Ishikawa (cell line): ENCODE measurements around the gene GPR78.

Experiments
- CEBPB ChIP-seq: IDR thresholded peaks from 2 replicates; pipeline ENCODE4 v1.6.1; 2012
- CREB1 ChIP-seq: IDR thresholded peaks from 2 replicates; pipeline ENCODE4 v1.6.1; 2012; ENCODE audit warnings: low read depth
- EGR1 ChIP-seq: IDR thresholded peaks from 2 replicates; pipeline ENCODE4 v1.6.1; 2012
- EP300 ChIP-seq: IDR thresholded peaks from 2 replicates; pipeline ENCODE4 v1.6.1; 2012; ENCODE audit warnings: borderline replicate concordance
- FOXM1 ChIP-seq: IDR thresholded peaks from 2 replicates; pipeline ENCODE4 v1.6.1; 2012; ENCODE audit warnings: low read depth, borderline replicate concordance
- NFIC ChIP-seq: IDR thresholded peaks from 2 replicates; pipeline ENCODE4 v1.6.1; 2012
- RAD21 ChIP-seq: IDR thresholded peaks from 2 replicates; pipeline ENCODE4 v1.6.1; 2012; ENCODE audit warnings: low read depth
- TAF1 ChIP-seq: IDR thresholded peaks from 2 replicates; pipeline ENCODE4 v1.6.1; 2012; ENCODE audit warnings: low read depth, mild to moderate bottlenecking
- TCF12 ChIP-seq: IDR thresholded peaks from 2 replicates; pipeline ENCODE4 v1.6.1; 2012; ENCODE audit warnings: low read depth
- TEAD4 ChIP-seq: IDR thresholded peaks from 2 replicates; pipeline ENCODE4 v1.6.1; 2012
- YY1 ChIP-seq: IDR thresholded peaks from 2 replicates; pipeline ENCODE4 v1.6.1; 2012; ENCODE audit warnings: low read depth
- ZBTB7A ChIP-seq: IDR thresholded peaks from 2 replicates; pipeline ENCODE4 v1.6.1; 2012; ENCODE audit warnings: low read depth
- TF ChIP-seq, protein P1 (sequence below): IDR thresholded peaks from 2 replicates; pipeline ENCODE4 v1.6.1; 2012; ENCODE audit warnings: low read depth, mild to moderate bottlenecking
- TF ChIP-seq, protein P2 (sequence below): IDR thresholded peaks from 2 replicates; pipeline ENCODE4 v1.6.1; 2012
- TF ChIP-seq, protein P3 (sequence below): IDR thresholded peaks from 2 replicates; pipeline ENCODE4 v1.6.1; 2012

GPR78 gene

DNA sequence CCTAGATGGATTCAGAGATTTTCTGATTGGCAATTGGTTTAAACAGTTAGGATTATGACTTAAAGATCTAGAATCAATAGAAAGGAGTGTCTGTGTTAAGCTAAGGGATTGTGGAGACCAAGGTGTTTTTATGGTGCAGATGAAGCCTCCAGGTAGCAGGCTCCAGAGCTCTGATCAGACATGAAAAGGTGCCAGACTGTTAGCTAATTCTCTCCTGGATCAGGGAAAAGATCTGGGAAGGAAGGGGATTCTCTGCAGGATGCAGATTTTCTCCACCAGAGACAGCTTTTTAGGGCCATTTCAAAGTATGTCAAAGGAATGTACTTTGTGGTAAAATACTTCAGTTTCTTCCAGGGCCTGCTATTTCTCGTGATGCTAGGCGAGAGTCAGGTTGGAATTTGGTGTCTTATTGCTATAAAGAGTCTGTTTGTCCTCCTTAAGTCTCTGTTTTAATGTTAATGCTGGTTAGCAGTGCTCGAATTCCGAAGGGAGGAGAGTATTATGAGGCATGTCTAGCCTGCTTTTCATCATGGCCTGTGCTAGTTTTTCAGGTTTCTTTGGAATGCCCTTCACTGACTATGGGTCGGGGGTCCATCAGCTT is 12.0 kb upstream of the GPR78 start:
- TF ChIP-seq FOXM1, result no peak
- no peak for TF ChIP-seq TCF12
- no peak for TF ChIP-seq EP300
- no peak for TF ChIP-seq TEAD4
- no peak for TF ChIP-seq ZBTB7A
- TF ChIP-seq, protein P1, sequence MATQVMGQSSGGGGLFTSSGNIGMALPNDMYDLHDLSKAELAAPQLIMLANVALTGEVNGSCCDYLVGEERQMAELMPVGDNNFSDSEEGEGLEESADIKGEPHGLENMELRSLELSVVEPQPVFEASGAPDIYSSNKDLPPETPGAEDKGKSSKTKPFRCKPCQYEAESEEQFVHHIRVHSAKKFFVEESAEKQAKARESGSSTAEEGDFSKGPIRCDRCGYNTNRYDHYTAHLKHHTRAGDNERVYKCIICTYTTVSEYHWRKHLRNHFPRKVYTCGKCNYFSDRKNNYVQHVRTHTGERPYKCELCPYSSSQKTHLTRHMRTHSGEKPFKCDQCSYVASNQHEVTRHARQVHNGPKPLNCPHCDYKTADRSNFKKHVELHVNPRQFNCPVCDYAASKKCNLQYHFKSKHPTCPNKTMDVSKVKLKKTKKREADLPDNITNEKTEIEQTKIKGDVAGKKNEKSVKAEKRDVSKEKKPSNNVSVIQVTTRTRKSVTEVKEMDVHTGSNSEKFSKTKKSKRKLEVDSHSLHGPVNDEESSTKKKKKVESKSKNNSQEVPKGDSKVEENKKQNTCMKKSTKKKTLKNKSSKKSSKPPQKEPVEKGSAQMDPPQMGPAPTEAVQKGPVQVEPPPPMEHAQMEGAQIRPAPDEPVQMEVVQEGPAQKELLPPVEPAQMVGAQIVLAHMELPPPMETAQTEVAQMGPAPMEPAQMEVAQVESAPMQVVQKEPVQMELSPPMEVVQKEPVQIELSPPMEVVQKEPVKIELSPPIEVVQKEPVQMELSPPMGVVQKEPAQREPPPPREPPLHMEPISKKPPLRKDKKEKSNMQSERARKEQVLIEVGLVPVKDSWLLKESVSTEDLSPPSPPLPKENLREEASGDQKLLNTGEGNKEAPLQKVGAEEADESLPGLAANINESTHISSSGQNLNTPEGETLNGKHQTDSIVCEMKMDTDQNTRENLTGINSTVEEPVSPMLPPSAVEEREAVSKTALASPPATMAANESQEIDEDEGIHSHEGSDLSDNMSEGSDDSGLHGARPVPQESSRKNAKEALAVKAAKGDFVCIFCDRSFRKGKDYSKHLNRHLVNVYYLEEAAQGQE, result no peak
- TF ChIP-seq TAF1, result no peak
- TF ChIP-seq CREB1, result no peak
- no peak for TF ChIP-seq EGR1
- no peak for TF ChIP-seq RAD21
- no peak for TF ChIP-seq CEBPB
- TF ChIP-seq, protein P2, sequence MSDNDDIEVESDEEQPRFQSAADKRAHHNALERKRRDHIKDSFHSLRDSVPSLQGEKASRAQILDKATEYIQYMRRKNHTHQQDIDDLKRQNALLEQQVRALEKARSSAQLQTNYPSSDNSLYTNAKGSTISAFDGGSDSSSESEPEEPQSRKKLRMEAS, result no peak
- TF ChIP-seq NFIC, result no peak
- TF ChIP-seq, protein P3, sequence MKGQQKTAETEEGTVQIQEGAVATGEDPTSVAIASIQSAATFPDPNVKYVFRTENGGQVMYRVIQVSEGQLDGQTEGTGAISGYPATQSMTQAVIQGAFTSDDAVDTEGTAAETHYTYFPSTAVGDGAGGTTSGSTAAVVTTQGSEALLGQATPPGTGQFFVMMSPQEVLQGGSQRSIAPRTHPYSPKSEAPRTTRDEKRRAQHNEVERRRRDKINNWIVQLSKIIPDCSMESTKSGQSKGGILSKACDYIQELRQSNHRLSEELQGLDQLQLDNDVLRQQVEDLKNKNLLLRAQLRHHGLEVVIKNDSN, result no peak
- no peak for TF ChIP-seq YY1

DNA sequence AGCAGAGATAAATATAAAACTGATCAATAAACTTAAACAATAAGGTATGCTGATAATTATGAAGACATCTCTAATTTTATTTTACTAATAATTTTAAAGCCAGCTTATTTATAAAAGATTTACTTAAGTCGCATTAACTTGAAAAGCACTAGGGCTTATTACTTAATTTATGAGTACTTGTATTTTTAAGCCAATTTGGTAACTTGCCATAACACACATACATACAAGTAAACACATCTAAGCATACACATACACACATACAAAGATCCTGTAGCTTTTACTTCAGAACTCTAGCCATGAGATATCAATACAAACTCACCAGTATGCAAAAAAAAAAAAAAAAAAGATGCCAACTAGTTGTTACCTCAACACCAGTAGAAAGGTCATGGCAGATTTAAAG is 10.0 kb upstream of the GPR78 start:
- TF ChIP-seq ZBTB7A, result no peak
- TF ChIP-seq, protein P3, result no peak
- TF ChIP-seq RAD21, result no peak
- no peak for TF ChIP-seq TEAD4
- TF ChIP-seq, protein P2, result no peak
- TF ChIP-seq YY1, result no peak
- TF ChIP-seq CEBPB, result no peak
- no peak for TF ChIP-seq EP300
- no peak for TF ChIP-seq FOXM1
- TF ChIP-seq NFIC, result no peak
- TF ChIP-seq EGR1, result no peak

DNA sequence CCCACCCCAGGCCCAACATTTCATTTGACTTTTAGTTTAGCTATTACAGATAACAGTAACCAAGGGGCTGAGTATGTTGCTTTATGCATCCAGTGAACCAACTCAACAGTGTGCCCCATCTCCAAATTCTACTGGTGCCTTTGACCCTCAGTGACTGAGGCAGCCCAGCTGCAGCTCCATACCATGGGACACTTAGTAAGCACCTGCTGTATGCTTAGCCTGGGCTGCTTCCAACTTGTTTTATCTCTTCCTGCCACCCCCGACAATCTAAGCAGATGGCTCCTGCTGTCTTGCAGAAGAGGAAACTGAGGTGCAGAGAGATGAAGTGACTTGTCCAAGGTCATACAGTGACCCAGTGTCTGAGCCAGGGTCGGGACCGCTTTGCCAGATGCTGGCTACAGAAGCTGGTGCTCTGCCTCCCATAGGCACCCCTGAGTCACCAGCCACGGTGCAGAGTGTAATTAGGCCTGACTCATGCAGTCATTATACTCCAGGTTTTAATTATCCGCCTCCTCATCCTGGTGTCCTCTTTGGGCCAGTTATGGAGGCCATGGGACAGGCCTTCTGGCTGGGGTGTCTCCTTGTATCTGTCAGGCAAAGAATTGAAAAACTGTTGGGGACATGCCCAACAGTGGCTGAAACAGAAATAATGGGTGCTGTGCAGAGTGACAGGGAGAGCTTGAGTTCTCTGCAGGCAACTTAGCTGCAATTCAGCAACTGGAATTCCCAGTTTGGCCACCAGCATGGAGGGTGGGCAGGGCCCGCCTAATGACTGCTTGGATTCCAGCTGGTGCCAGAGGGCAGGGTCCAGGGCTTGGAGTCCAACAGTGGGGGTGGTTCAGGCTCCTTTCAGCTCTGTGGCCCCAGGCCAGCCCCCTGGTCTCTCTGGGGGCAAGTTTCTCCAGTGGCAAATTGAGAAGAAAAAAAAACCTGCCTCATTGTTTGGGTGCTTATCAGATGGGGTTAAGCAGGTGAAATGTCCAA is 8.2 kb upstream of the GPR78 start:
- TF ChIP-seq, protein P3, result no peak
- TF ChIP-seq TAF1, result no peak
- no peak for TF ChIP-seq YY1
- TF ChIP-seq, protein P2, result no peak
- no peak for TF ChIP-seq EP300
- TF ChIP-seq, protein P1, result no peak
- TF ChIP-seq RAD21, result no peak
- no peak for TF ChIP-seq ZBTB7A
- no peak for TF ChIP-seq TEAD4
- TF ChIP-seq NFIC, result no peak
- no peak for TF ChIP-seq CREB1
- no peak for TF ChIP-seq FOXM1
- TF ChIP-seq EGR1, result no peak
- no peak for TF ChIP-seq CEBPB
- TF ChIP-seq TCF12, result no peak

DNA sequence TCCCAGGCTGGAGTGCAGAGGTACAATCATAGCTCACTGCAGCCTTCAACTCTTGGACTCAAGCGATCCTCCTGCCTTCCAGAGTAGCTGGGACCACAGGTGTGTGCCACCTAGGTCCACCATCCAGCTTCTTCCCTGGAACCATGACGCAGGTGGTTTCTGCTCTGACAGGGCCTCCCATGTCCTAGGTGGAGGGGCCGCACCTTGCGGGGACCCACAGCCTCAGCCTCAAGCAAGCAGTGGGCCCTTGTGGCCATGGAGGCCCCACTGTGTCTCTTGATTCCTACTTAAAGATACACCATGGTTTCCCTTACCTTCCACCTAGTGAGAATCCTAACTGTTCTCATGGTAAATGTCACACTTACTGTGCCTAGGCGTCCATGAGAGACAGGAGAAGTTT is 6.9 kb upstream of the GPR78 start:
- TF ChIP-seq NFIC, result no peak
- no peak for TF ChIP-seq EGR1
- TF ChIP-seq ZBTB7A, result no peak
- no peak for TF ChIP-seq RAD21
- TF ChIP-seq, protein P1, result no peak
- TF ChIP-seq, protein P3, result no peak
- no peak for TF ChIP-seq YY1
- no peak for TF ChIP-seq EP300
- no peak for TF ChIP-seq TAF1
- TF ChIP-seq TEAD4, result no peak
- TF ChIP-seq CEBPB, result no peak
- TF ChIP-seq CREB1, result no peak
- no peak for TF ChIP-seq TCF12
- TF ChIP-seq, protein P2, result no peak
- no peak for TF ChIP-seq FOXM1
